Islet precursor cell (in vitro differentiated cells): ENCODE measurements around the gene MAN2A2.

Experiments used
- DNase-seq: peaks from one replicate; pipeline ENCODE4 v3.0.0-alpha.2; 2018

The MAN2A2 gene

GRCh38 chr15:90970274-90970673 lies 67.2 kb downstream of the MAN2A2 start:
- no peak for DNase-seq

- DNase-seq: no peak
These were observed 69.0 kb downstream of the MAN2A2 start for GRCh38 chr15:90972133-90972532.
